ENCODE data around the gene PAFAH1B1. TPM values are rescaled to one million over a fixed set of nuclear protein-coding genes. Genes with fewer than 3 reads are reported as not detected.

Gene PAFAH1B1
- total and polyA plus RNA-seq, 10 of the 15 experiments (the other 5 are each of a cell fraction or from before 2014, with no cell fraction given), result 28.9 to 107 (median 49.1) TPM

DNA sequence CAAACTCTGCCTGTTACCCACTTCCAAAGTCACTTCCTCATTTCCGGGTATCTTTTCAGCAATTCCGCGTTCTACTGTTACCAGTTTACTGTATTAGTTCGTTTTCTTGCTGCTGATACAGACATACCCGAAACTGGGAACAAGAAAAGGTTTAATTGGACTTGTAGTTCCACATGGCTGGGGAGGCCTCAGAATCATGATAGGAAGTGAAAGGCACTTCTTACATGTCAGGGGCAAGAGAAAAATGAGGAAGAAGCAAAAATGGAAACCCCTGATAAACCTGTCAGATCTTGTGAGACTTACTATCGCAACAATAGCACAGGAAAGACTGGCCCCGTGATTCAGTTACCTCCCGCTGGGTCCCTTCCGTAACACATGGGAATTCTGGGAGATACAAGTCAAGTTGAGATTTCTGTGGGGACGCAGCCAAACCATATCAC is 30.9 kb downstream of the PAFAH1B1 start (continued):
- TF ChIP-seq MYB (IDR thresholded peaks at IDR 0.05; ENCODE audit: borderline replicate concordance, low read depth, low read length) (no peak), POLR2AphosphoS5 (IDR thresholded peaks at IDR 0.05; ENCODE audit: low read length) (no peak), POLR2A (IDR thresholded peaks at IDR 0.05; ENCODE audit: low read depth, low read length) (no peak), RELB (IDR thresholded peaks at IDR 0.05; ENCODE audit: low read depth) (peak; percentile 59; the same call in 1 of the 2 replicates), ATF3 (IDR thresholded peaks at IDR 0.05; ENCODE audit: borderline replicate concordance, extremely low read depth, low read depth, low read length) (no peak), ZBED1 (IDR thresholded peaks at IDR 0.05; ENCODE audit: borderline replicate concordance) (peak; percentile 99; the same call in 1 of the 2 replicates), EZH2 (IDR thresholded peaks at IDR 0.05; ENCODE audit: borderline replicate concordance, control insufficient read depth, low read depth, low read length) (no peak), BACH1 (IDR thresholded peaks at IDR 0.05; ENCODE audit: borderline replicate concordance) (peak; percentile 86; the same call in 1 of the 2 replicates), POU2F2 (IDR thresholded peaks at IDR 0.05; ENCODE audit: borderline replicate concordance, low read depth, low read length) (no peak), SREBF2 (IDR thresholded peaks at IDR 0.05; ENCODE audit: low read length) (no peak), PML (IDR thresholded peaks at IDR 0.05; ENCODE audit: low read length) (0 out of 2 replicates have a peak, but pooled peaks have one; percentile 15), MEF2A (IDR thresholded peaks at IDR 0.05; ENCODE audit: insufficient read depth, low read depth, low read length) (no peak), IKZF2 (IDR thresholded peaks at IDR 0.05) (peak; percentile 68 to 78), ZNF274 (IDR thresholded peaks at IDR 0.05; ENCODE audit: insufficient read depth, insufficient read length) (no peak), E4F1 (IDR thresholded peaks at IDR 0.05; ENCODE audit: borderline replicate concordance, partially characterized antibody) (no peak), EED (IDR thresholded peaks at IDR 0.05; ENCODE audit: low read depth) (peak; percentile 55), RBBP5 (conservative IDR thresholded peaks at IDR 0.05) (no peak), CBX3 (IDR thresholded peaks at IDR 0.05; ENCODE audit: borderline replicate concordance, low read depth) (no peak), KAT2A (conservative IDR thresholded peaks at IDR 0.05; ENCODE audit: control insufficient read depth, low read depth, low read length) (no peak), KDM1A (IDR thresholded peaks at IDR 0.05; ENCODE audit: borderline replicate concordance) (no peak), NFIC (IDR thresholded peaks at IDR 0.05; ENCODE audit: low read depth, low read length) (no peak)
- TF ChIP-seq, protein P1, sequence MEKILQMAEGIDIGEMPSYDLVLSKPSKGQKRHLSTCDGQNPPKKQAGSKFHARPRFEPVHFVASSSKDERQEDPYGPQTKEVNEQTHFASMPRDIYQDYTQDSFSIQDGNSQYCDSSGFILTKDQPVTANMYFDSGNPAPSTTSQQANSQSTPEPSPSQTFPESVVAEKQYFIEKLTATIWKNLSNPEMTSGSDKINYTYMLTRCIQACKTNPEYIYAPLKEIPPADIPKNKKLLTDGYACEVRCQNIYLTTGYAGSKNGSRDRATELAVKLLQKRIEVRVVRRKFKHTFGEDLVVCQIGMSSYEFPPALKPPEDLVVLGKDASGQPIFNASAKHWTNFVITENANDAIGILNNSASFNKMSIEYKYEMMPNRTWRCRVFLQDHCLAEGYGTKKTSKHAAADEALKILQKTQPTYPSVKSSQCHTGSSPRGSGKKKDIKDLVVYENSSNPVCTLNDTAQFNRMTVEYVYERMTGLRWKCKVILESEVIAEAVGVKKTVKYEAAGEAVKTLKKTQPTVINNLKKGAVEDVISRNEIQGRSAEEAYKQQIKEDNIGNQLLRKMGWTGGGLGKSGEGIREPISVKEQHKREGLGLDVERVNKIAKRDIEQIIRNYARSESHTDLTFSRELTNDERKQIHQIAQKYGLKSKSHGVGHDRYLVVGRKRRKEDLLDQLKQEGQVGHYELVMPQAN (conservative IDR thresholded peaks at IDR 0.05), result no peak
